Osteocyte (in vitro differentiated cells): ENCODE results near the gene PRUNE2. TPM values are rescaled to one million over a fixed set of nuclear protein-coding genes. Genes with fewer than 3 reads are reported as not detected.
"Not testable (repeated sequence)": the region's sequence is repeated elsewhere in the genome, so short reads cannot be mapped to it uniquely, and the experiment has no call there.

Experiments
- DNase-seq: peaks from one replicate; pipeline ENCODE4 v3.0.0; 2021; ENCODE audit warnings: mixed read lengths; ENCODE audit not compliant: unreplicated experiment; ENCODE audit errors: extremely low spot score
- H3K27ac Mint-ChIP-seq: one replicate; pipeline ENCODE4 v1.8.0; 2021; ENCODE audit warnings: mild to moderate bottlenecking, mixed read lengths; ENCODE audit not compliant: unreplicated experiment
- H3K27me3 Mint-ChIP-seq: one replicate; pipeline ENCODE4 v1.8.0; 2021; ENCODE audit warnings: mixed read lengths; ENCODE audit not compliant: unreplicated experiment
- H3K36me3 Mint-ChIP-seq: one replicate; pipeline ENCODE4 v1.8.0; 2021; ENCODE audit warnings: mixed read lengths; ENCODE audit not compliant: unreplicated experiment
- H3K4me1 Mint-ChIP-seq: one replicate; pipeline ENCODE4 v1.8.0; 2021; ENCODE audit warnings: mixed read lengths; ENCODE audit not compliant: unreplicated experiment
- H3K4me3 Mint-ChIP-seq: one replicate; pipeline ENCODE4 v1.8.0; 2021; ENCODE audit warnings: mild to moderate bottlenecking, moderate library complexity, mixed read lengths; ENCODE audit not compliant: unreplicated experiment
- H3K9me3 Mint-ChIP-seq: one replicate; pipeline ENCODE4 v1.8.0; 2021; ENCODE audit warnings: mixed read lengths; ENCODE audit not compliant: unreplicated experiment
- CTCF ChIP-seq: fragments of 200-600 bp; sonication (generic); IDR thresholded peaks from 2 replicates; pipeline ENCODE4 v1.5.0; 2021; ENCODE audit warnings: antibody characterized with exemption, mild to moderate bottlenecking, moderate library complexity
- total RNA-seq: library from RNA; stranded (reverse); gene quantifications from 2 replicates; pipeline ENCODE4 v1.2.1, GENCODE V29; 2021

Gene PRUNE2
- total RNA-seq, 1 donor from 2014 or later = 1.0 TPM

DNA sequence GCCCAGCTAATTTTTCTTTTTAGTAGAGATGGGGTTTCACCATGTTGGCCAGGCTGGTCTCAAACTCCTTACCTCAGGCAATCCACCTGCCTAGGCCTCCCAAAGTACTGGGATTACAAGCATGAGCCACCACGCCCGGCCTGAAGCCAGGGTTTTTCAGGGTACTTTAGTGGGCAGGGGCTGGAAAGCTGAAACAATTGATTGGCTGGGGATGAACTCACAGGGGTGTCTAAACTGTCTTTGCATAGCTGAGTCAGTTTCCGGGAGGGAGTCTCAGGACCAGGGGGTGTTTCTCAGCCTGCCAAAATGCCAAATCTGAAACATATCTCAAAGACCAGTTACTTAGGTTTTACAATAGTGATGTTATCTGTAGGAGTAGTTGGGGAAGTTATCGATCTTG is 46.1 kb downstream of the PRUNE2 start:
- H3K27ac Mint-ChIP-seq = no peak overlapping the region
- no peak overlapping the region for H3K4me3 Mint-ChIP-seq
- no peak for DNase-seq
- H3K27me3 Mint-ChIP-seq = peaks cover 3% of the 10 kb centered on the region
- no peak for TF ChIP-seq CTCF
- H3K36me3 Mint-ChIP-seq = peaks cover 2% of the 10 kb centered on the region
- H3K4me1 Mint-ChIP-seq = no peaks in the 10 kb centered on the region
- H3K9me3 Mint-ChIP-seq = peaks cover 5% of the 10 kb centered on the region

- not testable (repeated sequence) for DNase-seq, H3K27ac Mint-ChIP-seq, H3K27me3 Mint-ChIP-seq, H3K36me3 Mint-ChIP-seq, H3K4me1 Mint-ChIP-seq, H3K4me3 Mint-ChIP-seq, H3K9me3 Mint-ChIP-seq
Observed at GRCh38 chr9:76858248-76858647, 47.7 kb downstream of the PRUNE2 start.

DNA sequence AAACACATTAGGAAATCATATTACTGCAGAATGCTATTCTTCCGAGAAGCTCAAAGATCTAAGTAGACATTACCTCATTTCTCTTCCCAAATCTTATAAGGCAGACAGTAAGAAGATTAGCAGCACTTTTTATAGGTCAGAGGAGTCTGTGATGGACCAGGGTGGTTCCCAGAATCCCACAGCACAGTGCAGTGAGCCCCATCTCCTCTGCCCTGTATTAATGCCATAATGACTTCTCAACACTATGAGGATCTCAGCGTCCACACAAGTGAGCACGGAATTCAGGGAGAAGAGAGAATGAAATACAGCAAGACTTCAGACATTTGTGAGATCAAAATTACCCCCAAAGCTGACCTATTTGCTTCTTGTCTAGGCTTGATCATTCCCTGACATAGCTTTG is 49.9 kb downstream of the PRUNE2 start:
- no peak for TF ChIP-seq CTCF
- peaks cover 2% of the 10 kb centered on the region for H3K36me3 Mint-ChIP-seq
- no peaks in the 10 kb centered on the region for H3K4me1 Mint-ChIP-seq
- no peak overlapping the region for H3K4me3 Mint-ChIP-seq
- H3K27ac Mint-ChIP-seq = no peak overlapping the region
- no peak for DNase-seq
- peaks cover 5% of the 10 kb centered on the region for H3K9me3 Mint-ChIP-seq
- H3K27me3 Mint-ChIP-seq = peaks cover 7% of the 10 kb centered on the region

GRCh38 chr9:76855015-76855414 is 50.9 kb downstream of the PRUNE2 start:
- peaks cover 5% of the 10 kb centered on the region for H3K9me3 Mint-ChIP-seq
- H3K36me3 Mint-ChIP-seq = peaks cover 2% of the 10 kb centered on the region
- H3K27me3 Mint-ChIP-seq = peaks cover 7% of the 10 kb centered on the region
- H3K27ac Mint-ChIP-seq = no peak overlapping the region
- DNase-seq = no peak
- no peak overlapping the region for H3K4me3 Mint-ChIP-seq
- no peaks in the 10 kb centered on the region for H3K4me1 Mint-ChIP-seq
- TF ChIP-seq CTCF = no peak

DNA sequence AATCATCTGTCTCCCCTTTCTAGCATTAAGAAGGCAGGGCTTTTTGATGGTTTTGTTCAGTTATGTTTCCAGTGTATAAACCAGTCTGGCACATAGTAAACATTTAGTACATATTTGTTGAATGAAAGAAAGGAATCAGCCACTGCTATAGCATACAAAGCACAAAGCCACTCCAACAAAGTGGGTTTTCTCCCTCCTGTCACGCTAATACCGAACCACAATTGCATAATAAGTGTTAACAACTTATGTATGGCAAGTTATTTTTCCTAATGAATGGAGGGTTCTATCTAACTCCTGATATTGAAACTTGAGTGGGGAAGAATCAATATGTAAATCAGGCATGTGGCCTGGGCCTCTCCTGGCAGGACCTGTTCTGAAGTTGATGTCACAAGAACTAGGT is 53.9 kb downstream of the PRUNE2 start:
- Mint-ChIP-seq H3K9me3 (no peaks in the 10 kb centered on the region), H3K27me3 (peaks cover 7% of the 10 kb centered on the region), H3K36me3 (peaks cover 2% of the 10 kb centered on the region), H3K4me1 (no peaks in the 10 kb centered on the region), H3K27ac (no peak overlapping the region), H3K4me3 (no peak overlapping the region)
- DNase-seq = no peak
- TF ChIP-seq CTCF = no peak

DNA sequence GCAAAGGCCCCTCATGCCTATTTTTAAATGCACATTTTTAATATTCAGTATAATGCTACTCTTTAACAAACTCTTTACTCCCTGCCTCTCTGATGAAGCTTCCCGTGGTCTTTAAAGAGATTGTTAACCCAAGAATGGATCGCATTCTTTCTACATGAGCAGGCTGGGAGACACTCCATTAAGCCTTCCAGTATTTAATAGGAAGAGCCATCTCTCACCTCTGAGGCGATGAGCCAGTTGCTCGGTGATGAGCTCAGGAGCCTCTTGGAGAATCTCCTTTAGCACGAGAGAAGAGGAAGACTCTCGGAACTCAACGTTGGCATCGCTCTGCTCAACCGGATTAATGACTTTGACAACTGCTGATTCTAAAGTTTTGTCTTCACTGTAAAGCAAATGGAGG is 59.6 kb downstream of the PRUNE2 start:
- Mint-ChIP-seq H3K9me3 (no peaks in the 10 kb centered on the region), H3K27ac (no peak overlapping the region), H3K27me3 (peaks cover 19% of the 10 kb centered on the region), H3K4me3 (no peak overlapping the region), H3K36me3 (no peaks in the 10 kb centered on the region), H3K4me1 (no peaks in the 10 kb centered on the region)
- no peak for DNase-seq
- no peak for TF ChIP-seq CTCF
